Fibroblast of skin of right biceps (primary cell): Measurements from ENCODE around the gene SLC35A3.

Source experiments
- DNase-seq: peaks from one replicate; pipeline ENCODE4 v3.0.0-alpha.2; 2013

SLC35A3 gene

GRCh38 chr1:100077531-100077930 is 107.7 kb downstream of the SLC35A3 start:
- DNase-seq = no peak

DNA sequence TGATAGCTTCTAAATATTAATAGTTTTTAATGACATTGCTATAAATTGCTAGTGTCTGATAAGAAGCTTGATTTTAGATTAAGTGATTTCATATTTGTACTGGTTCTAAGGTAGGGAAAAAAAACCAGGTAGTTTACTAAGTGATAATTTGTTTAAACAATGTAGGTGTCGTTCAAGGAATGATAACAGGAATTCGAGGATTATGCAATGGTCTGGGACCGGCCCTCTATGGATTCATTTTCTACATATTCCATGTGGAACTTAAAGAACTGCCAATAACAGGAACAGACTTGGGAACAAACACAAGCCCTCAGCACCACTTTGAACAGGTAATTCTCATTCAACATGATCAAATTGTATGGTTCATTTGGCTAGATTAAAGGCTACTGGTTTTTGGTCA is 110.5 kb downstream of the SLC35A3 start:
- no peak for DNase-seq
